Cortex of kidney (tissue), 1 donor: ENCODE measurements around the gene C4orf50.
"Not testable (repeated sequence)": the region's sequence is repeated elsewhere in the genome, so short reads cannot be mapped to it uniquely, and the experiment has no call there.

Experiments
- DNase-seq: peaks from one replicate; lab custom pipeline; 2025; lab: John Stamatoyannopoulos, UW

Gene C4orf50

GRCh38 chr4:5858020-5858769 lies 160.0 kb downstream of the C4orf50 start:
- DNase-seq, result no peak

- DNase-seq, result no peak
These were observed 161.0 kb downstream of the C4orf50 start for GRCh38 chr4:5857199-5857598.

GRCh38 chr4:5856362-5856761 lies 161.9 kb downstream of the C4orf50 start:
- DNase-seq, result not testable (repeated sequence)

GRCh38 chr4:5854929-5855328 lies 163.3 kb downstream of the C4orf50 start:
- no peak for DNase-seq

GRCh38 chr4:5852523-5853202 lies 165.6 kb downstream of the C4orf50 start:
- no peak for DNase-seq

GRCh38 chr4:5851637-5852301 lies 166.5 kb downstream of the C4orf50 start:
- no peak for DNase-seq
